Measurements from ENCODE around the gene DCAF4. TPM values are rescaled to one million over a fixed set of nuclear protein-coding genes. Genes with fewer than 3 reads are reported as not detected.
A peak's percentile ranks its signal among the peaks of the same experiment; 100 is the strongest.
"Not testable (repeated sequence)": the region's sequence is repeated elsewhere in the genome, so short reads cannot be mapped to it uniquely, and the experiment has no call there.

Gene DCAF4
- total and polyA plus RNA-seq, 2 of the 4 experiments (the other 2 are of a cell fraction): 28.8 to 29.4 TPM

DNA sequence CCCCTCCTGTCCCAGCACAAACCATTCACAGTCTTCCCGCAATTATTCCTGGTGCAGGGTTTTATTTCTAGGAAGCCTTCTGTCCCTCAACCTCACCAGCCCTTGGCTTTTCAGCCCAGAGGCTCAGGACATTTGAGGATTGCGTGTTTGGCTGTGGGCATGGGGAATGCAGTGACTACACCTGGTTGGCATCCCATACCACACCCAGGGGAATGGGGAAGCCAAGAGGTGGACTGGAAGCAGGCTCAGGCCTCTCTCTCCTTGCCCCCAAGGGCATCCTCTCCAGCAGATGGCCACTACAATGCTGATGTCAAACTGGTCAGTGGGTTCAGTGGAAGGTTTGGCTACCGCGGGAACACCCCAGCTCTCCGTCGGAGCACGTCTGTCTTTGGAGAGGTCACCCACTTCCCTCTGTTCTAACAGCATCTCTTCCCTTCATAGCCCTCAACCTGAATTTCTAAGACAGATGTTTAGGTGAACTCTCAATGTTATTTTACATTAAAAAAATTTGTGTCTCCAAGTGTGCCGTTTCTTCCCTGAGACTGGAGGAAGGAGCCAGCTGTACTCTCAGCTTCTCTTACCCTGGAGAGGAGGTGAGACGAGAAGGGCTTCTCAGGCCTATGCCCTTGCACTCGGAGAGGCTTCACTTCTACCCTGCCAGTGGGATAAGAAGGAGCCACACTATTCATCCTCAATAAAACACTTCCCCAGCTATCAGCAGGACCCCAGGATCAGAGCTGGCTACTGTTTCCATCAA, 35.5 kb downstream of the DCAF4 start (continued):
- no peak for TF ChIP-seq SMC3 (IDR thresholded peaks at IDR 0.05; ENCODE audit: low read depth, low read length)

DNA sequence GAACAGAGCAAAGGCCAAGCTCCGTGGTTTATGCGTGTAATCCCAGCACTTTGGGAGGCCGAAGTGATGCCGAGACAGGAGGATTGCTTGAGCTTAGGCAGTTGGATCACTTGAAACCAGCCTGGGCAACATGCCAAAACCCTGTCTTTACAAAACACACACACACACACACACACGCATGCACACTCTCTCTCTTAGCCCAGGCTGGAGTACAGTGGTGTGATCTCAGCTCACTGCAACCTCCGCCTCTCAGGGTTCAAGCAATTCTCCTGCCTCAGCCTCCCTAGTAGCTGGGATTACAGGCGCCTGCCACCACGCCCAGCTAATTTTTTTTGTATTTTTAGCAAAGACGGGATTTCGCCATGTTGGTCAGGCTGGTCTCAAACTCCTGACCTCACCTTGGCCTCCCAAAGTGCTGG, 36.1 kb downstream of the DCAF4 start:
- Histone ChIP-seq H2AFZ (replicated peaks; ENCODE audit: low read length, poor library complexity) (peak overlapping the region; percentile 18), H3K9me1 (ENCODE audit: insufficient read depth, low read length) (peaks cover 21% of the 10 kb centered on the region), H3K36me3 (ENCODE audit: control insufficient read depth, insufficient read depth, low read length) (peaks cover 16% of the 10 kb centered on the region)
- H3K9me3 ChIP-seq (ENCODE audit: control insufficient read depth, insufficient read depth, low read length); BruUV-seq (replicated peaks); H2BK120ac ChIP-seq (ENCODE audit: low read depth, low read length); H2BK15ac ChIP-seq (ENCODE audit: low read depth, low read length); H3K56ac ChIP-seq (ENCODE audit: extremely low read depth, insufficient read depth, low read length); H3K4me1 ChIP-seq (ENCODE audit: control insufficient read depth, insufficient read depth, low read length); H2AK9ac ChIP-seq (replicated peaks; ENCODE audit: low read depth, low read length, poor library complexity); POLR2A ChIA-PET (ENCODE audit: unreplicated experiment); H3K4me2 ChIP-seq (ENCODE audit: low read depth, low read length); intact Hi-C loops (cut with micrococcal nuclease); H3K23ac ChIP-seq (ENCODE audit: low read depth, low read length); H2BK20ac ChIP-seq (ENCODE audit: low read depth, low read length); H4K20me1 ChIP-seq (ENCODE audit: insufficient read depth, low read length); dilution Hi-C loops (cut with HindIII; ENCODE audit: low sequenced_read_pairs, unreplicated experiment); H3K14ac ChIP-seq (replicated peaks; ENCODE audit: low read depth, low read length); H3K27me3 ChIP-seq (ENCODE audit: control insufficient read depth, insufficient read depth, low read length); H2BK5ac ChIP-seq (ENCODE audit: low read depth, low read length, poor library complexity, severe bottlenecking); H3K27ac ChIP-seq (ENCODE audit: insufficient read depth, low read length); H4K91ac ChIP-seq (ENCODE audit: insufficient read depth, low read depth, low read length); H3K18ac ChIP-seq (ENCODE audit: low read depth, low read length); H4K8ac ChIP-seq (ENCODE audit: low read depth in 2 of 2, low read length in 2 of 2); H3K4me3 ChIP-seq (ENCODE audit: insufficient read depth, low read depth, low read length); H3K9ac ChIP-seq (ENCODE audit: low read depth, low read length); H4K5ac ChIP-seq (ENCODE audit: low read depth, low read length); H3K79me1 ChIP-seq (ENCODE audit: low read depth in 1 of 2, low read length in 2 of 2); H2AK5ac ChIP-seq (ENCODE audit: low read depth, low read length); in situ Hi-C loops (cut with MboI; ENCODE audit: low sequenced_read_pairs); H3K4ac ChIP-seq (ENCODE audit: low read depth, low read length): not testable (repeated sequence)
- WGBS, 2 experiments (ENCODE audit: extremely low coverage in 2 of 2, insufficient read length in 1 of 2): 92% methylated on average over 4 of the region's 10 CpGs; no CpG with 5 or more reads in 1 of the 2 experiments
- CTCF ChIA-PET: interaction anchor here (0.8 to 1.8 kb wide), 3 partner anchors 14 to 508 kb away, joined by 3 to 6 read pairs (median 6); no protein-coding TSS in a partner anchor
- peak; percentile 31 for ATAC-seq (ENCODE audit: low read depth)
- peak; percentile 81 for DNase-seq

Measured in IMR-90 (cell line).